GM12892 (cell line): ENCODE results near the gene MS4A14.

Source experiments
- DNase-seq: peaks from one replicate; pipeline ENCODE4 v3.0.0; 2011; ENCODE audit not compliant: insufficient read length
- FAIRE-seq: peaks from 2 replicates; lab custom pipeline; 2011; peaks lifted over from hg19 to GRCh38; lab: Jason Lieb, UNC
- POLR2A ChIP-seq: IDR thresholded peaks from 2 replicates; pipeline ENCODE4 v1.6.1; 2011; ENCODE audit warnings: low read depth, low read length, control low read depth
- POLR2AphosphoS5 ChIP-seq: IDR thresholded peaks from 2 replicates; pipeline ENCODE4 v1.6.1; 2011; ENCODE audit warnings: low read depth, low read length, control low read depth
- TAF1 ChIP-seq: IDR thresholded peaks from 2 replicates; pipeline ENCODE4 v1.6.1; 2011; ENCODE audit warnings: low read depth, mild to moderate bottlenecking, control low read depth, low read length, borderline replicate concordance

MS4A14 gene

GRCh38 chr11:60457576-60457975 lies 61.3 kb downstream of the MS4A14 start:
- TF ChIP-seq TAF1 (peak; percentile 30; the same call in 1 of the 2 replicates), POLR2A (peak; percentile 86), POLR2AphosphoS5 (peak; percentile 87)
- peak; percentile 100 for FAIRE-seq

DNA sequence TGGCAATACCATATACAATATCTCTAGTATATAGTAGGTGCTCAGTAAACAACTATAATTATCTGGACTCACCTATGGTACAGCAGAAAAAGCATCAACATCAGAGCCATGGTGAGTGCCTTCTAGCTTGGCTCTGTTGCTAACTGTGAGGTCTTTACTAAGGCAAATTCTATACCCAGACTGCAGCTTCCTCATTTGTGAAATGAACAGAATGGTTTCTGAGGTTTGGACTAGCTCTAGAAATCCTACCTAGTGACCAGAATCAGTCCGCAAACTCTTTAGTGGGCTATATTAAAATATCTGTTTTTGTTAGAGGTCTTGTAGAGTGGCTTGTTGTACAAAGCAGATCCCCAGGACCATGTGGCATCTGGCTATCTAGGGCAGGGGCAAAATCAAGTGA lies 63.1 kb downstream of the MS4A14 start:
- DNase-seq (no peak), FAIRE-seq (peak; percentile 98)
- TF ChIP-seq POLR2A = no peak; the same call in 1 of the 2 replicates
- TF ChIP-seq POLR2AphosphoS5 = peak; percentile 38; the same call in 1 of the 2 replicates
- TF ChIP-seq TAF1 = no peak

More at GRCh38 chr11:60457576-60457975, 61.3 kb downstream of the MS4A14 start:
- no peak for DNase-seq
